HG03095 (cell line): ENCODE measurements around the gene HOXA6.

Source experiments
- ATAC-seq: cut with Tn5 transposase; IDR thresholded peaks from one replicate; pipeline ENCODE4 v1.9.1; 2021; ENCODE audit warnings: moderate library complexity; ENCODE audit not compliant: unreplicated experiment

Gene HOXA6

DNA sequence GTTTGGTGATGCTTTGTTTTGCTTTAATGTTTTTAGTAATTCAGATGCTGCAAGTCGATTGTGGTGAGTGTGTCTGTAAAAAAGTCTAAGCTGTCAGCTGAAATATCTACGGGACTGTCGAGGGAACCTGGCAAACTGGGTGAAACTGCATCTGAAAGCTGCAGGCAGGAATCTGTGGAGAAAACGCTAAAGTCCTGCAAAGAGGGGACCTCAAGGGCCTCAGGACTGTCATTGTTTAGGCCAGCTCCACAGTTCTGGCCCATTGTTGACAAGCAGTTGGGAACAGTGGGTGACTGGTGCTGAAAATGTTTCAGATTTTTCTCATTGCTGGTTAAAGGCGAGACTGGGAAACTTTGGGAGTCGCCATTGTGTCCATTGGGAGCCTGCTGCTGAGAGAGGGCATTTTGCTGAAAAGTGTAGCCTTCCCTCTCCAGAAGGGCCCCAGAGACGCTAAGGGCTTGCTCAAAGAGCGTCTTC is 46.8 kb downstream of the HOXA6 start:
- no peak for ATAC-seq

DNA sequence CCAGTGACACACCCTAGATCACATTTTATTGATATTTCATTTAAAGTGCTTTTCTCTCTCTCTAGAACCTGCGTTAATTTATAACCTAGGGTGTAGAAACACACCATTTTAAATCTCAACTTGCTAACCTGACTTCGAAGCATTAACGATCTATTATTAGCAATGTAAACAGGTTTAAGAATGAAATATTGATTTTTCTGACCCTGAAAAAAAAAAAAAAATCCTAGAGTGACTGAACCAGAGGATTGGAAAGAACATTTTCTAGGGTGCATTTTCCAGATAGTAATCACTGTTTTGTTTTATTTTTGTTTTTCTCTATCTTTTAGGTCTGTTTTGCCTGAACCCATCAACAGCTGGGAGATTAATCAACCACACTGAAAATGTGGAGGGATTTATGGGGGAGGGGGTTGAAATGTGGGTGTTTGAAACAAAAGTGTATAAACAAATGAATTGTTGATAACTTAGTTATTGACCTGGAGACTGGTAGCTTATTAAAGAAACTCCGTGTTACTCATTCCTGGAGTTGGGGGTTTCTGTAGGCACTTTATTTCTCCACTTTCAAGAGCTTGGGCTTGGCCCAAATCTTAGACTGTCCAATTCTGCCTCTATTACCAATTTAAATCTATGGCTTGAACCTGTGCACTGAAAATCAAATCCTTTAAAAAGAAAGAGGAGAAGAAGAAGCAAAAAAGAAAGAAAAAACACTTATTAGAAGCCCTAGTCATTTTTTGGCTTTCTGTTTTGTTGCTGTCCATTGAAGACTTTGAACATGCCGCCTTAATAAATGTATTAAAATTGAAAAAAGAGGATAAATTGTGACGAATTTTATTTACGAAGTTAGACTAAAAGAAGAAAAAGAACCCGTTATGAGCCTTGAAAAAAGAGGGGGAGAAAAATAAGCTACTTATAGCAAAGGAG is 47.9 kb downstream of the HOXA6 start:
- ATAC-seq: no peak

DNA sequence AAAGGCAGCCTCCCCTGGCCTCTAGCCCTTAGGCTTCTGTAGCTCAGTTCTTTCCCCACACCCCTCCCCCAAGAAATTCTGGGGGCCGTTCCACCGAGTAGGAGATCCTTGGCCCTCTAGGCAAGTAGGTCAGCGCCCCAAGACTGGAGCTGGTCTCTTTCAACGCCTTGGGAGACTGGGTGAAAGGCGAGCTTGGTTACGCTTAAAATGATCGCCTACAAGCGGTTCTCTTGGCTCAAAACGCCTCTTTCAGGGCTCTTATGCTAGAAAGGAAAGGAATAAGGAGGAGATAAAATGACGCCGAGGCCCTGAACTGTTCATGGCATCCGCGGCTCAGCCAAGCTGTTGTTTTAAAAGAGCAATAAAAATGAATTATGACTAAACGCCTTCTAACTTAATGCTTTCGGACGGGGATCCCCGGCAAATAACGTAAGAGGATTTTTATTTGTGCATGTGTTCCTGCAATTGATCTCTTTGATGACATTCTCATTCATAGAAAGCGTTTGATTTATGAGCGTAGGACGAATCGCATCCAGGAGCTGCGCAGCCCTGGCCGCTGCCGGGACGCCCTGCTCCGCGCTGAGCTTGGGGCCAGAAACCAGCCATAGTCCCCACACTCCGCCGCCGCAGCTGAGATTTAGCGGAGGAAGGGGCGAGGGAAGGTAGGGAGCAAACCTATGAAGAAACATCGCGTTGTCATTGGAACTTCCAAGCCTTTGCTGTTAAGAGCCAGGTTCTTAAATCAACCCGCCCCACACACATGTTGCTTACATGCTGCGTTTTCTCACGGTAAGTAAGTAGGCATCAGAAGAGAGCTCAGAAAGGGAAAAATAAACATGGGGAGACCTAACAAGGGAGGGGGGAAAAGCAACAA is 48.8 kb downstream of the HOXA6 start:
- ATAC-seq: no peak

DNA sequence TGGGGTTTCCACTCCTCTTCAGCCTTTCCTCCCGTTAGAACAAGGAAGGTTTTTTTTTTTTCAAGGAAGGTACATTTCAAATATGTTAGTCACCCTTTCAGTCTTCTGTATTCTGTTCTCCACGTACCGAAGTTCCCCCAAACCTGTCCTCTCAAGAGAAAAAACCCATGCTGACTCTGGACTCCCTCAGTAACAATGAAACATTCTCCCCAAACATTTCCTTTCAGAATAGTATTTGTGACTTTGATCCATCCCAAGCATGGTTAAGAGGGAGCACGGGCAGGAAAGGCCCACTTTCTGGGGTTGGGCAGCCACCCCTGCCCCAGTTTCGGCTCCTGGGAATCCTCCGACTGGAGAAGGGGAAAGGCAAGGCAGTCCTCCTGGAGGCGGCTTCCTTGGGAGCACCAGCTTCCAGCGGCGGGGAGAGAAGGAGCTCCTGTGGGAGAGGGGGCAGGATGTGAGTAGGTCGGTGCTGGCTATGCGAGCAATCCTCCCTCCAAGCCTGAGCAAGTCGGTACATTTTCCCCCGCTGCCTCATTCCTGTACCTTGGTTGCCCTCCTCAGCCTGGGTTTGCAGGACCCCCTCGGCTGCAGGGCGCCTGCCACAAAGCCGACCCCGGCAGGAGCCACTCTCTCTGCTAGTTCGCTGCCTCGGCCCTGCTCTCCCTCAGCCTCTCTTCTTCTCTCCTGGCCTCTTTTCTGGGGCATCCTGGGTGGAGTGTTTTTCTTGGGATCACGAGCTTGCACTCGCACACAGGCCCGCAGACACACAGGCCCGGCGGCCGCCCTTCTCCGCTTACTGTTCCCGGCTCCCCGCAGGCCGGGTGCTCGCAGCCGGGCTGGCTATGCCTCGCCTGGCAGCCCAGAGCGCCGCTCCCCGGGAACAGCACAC is 49.6 kb downstream of the HOXA6 start:
- no peak for ATAC-seq

DNA sequence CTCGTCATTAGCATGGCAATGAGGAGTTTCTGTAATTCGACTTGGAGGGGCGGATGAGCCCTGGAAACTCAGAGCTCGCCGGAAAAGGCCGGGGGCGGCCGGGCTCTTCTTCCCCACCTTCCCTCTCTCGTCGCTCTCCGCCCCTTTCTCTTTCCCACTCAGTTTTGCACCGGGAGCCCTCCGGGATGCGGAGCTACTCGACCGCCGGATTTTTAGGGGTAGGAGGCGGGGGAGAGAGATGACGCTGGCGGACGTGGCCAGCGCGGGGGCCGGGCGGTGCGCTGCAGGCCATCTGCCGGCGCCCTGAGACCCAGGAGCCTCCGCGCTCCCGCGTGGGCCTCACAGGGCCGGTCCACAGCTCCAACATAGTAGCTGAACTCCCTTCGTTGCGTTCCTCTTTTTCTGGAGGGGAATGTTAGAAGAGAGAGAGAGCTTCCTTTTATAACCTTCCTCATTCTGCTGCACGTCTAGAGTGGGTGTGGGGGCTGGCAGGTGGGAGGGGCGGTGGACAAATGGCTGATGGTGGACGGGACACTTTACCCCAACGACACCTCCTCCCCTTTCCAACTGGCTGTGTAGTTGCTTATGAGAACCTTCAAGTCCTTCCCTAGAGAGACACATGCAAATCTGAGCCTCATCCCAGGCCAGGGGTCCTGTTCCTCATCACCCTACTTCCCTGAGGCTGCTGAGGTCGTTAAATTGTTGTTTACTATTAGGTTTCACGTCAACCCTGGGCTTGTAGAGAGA is 50.6 kb downstream of the HOXA6 start:
- ATAC-seq: no peak

DNA sequence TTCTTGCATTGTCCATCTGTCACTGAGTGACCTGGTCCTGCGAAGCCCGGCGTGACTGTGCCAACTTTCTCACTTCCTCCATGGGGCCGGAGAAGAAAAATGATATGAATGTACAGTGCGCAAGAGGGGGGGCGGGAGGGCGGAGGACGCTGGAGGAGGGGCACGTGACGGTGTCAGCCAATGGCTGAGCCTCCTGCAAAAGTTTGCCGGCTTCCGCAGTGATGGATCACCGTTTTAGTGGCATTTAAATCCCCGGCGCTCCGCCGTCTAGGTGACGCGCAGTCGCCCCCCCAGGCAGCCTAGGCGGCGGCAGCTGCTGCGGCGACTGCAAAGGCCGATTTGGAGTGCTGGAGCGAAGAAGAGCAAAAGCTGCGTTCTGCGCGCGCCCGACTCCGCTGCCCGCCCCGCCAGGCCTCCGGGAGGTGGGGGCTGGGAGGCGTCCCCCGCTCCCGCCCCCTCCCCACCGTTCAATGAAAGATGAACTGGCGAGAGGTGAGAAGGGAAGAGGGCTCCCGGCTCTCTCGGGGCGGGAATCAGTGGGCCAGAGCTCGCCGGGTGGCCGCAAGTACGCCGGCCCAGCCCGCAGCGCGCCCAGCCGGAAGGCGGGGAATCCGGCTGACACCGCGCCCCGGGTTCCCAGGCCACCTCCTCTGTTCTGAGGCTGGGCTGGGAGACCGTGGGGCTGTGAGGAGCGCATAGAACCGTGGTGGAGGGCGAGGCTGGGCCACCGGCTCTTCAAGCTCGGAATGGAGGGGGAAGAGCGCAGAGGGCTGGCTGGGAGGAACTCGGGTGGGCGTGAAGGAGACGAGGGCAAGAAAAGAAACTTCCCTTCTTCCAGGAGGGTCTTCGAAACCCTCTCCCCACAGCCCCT is 51.4 kb downstream of the HOXA6 start, which contains the start of gene HOXA1:
HOXA1 (minus strand) TSS at position 104 of the 871 bp plus-strand sequence; CDS start at position 16, 88 bp downstream.
- ATAC-seq: peak; percentile 82
